Nucleus accumbens (tissue), 56 donors: ENCODE results near the gene PIK3R3.

Experiments
- DNase-seq, 56 donors: peaks; one replicate each; lab custom pipeline; 2025; lab: John Stamatoyannopoulos, UW

Gene PIK3R3

GRCh38 chr1:46158312-46159281 lies 26.2 kb upstream of the PIK3R3 start:
- DNase-seq = no peak

GRCh38 chr1:46157916-46158311 lies 25.5 kb upstream of the PIK3R3 start:
- DNase-seq = no peak

GRCh38 chr1:46153732-46154131 lies 21.3 kb upstream of the PIK3R3 start:
- no peak for DNase-seq

- DNase-seq = no peak
These were observed 20.8 kb upstream of the PIK3R3 start for GRCh38 chr1:46153228-46153627.

GRCh38 chr1:46152016-46152415 lies 19.6 kb upstream of the PIK3R3 start:
- no peak for DNase-seq

GRCh38 chr1:46150085-46150484 lies 17.7 kb upstream of the PIK3R3 start:
- DNase-seq = no peak

GRCh38 chr1:46148318-46148717 lies 15.9 kb upstream of the PIK3R3 start:
- no peak for DNase-seq

- no peak for DNase-seq
These were observed 5.5 kb upstream of the PIK3R3 start for GRCh38 chr1:46137916-46138315.

- no peak for DNase-seq
These were observed 4.3 kb upstream of the PIK3R3 start for GRCh38 chr1:46136711-46137110.

GRCh38 chr1:46134660-46135331 lies 2.4 kb upstream of the PIK3R3 start:
- no peak for DNase-seq

GRCh38 chr1:46133781-46134350 lies 1.4 kb upstream of the PIK3R3 start:
- DNase-seq = no peak

- peak in 10 of 56 donors; percentile 59 to 87 (median 78) for DNase-seq
These were observed 791 bp upstream of the PIK3R3 start for GRCh38 chr1:46133181-46133658.

GRCh38 chr1:46131712-46132528 lies 509 bp downstream of the PIK3R3 start:
- peak in 15 of 56 donors; percentile 1 to 55 (median 22) for DNase-seq

- no peak for DNase-seq
These were observed 1.3 kb downstream of the PIK3R3 start for GRCh38 chr1:46131093-46131492.

- no peak for DNase-seq
These were observed 1.8 kb downstream of the PIK3R3 start for GRCh38 chr1:46130606-46131005.

GRCh38 chr1:46130121-46130520 lies 2.3 kb downstream of the PIK3R3 start:
- no peak for DNase-seq

GRCh38 chr1:46128344-46128743 lies 4.1 kb downstream of the PIK3R3 start:
- no peak for DNase-seq

GRCh38 chr1:46118856-46119255 lies 13.6 kb downstream of the PIK3R3 start:
- DNase-seq = no peak

- no peak for DNase-seq
These were observed 14.5 kb downstream of the PIK3R3 start for GRCh38 chr1:46117810-46118494.
